ENCODE data around the gene APOA1. TPM values are rescaled to one million over a fixed set of nuclear protein-coding genes. Genes with fewer than 3 reads are reported as not detected.

APOA1 gene
- total RNA-seq, 2 experiments from 2014 or later: 0.47 to 0.77 TPM

DNA sequence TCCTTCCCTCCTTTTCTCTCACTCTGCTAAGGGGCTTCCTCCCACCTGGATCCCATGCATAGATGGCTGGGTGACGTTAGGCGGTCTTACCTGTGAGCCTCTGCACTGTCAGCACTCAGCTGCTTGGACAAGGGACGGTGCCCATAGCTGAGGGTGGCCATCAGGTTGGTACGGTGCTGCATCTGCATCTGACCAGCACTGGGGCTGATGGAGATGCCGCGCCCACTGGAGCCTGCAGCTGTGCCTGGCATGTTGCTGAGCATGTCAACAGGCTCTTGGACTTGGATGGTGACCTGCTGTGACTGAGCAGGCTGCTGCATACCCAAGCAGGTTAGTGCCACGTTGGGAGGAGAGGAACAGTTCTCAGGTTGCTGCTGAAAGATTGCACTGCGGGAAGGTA, 21.8 kb upstream of the APOA1 start:
- H3K9me3 Mint-ChIP-seq: no peaks in the 10 kb centered on the region
- POLR2A ChIA-PET: interaction anchor here (1.6 kb wide), 1 partner anchor 23 kb away, joined by 7 read pairs; no protein-coding TSS in a partner anchor
- CTCF ChIA-PET: no interaction called here
- Histone ChIP-seq H3K4me3 (ENCODE audit: low read length) (no peak overlapping the region), H3K27me3 (ENCODE audit: control insufficient read depth in 1 of 2, insufficient read depth in 2 of 2, low read length in 2 of 2) (no peaks in the 10 kb centered on the region), H3K36me3 (ENCODE audit: insufficient read depth, low read length) (peaks cover 67% of the 10 kb centered on the region), H3K27ac (ENCODE audit: low read depth in 1 of 2, low read length in 2 of 2) (no peak overlapping the region), H3K9me3 (ENCODE audit: control insufficient read depth in 1 of 2, insufficient read depth in 1 of 2, low read length in 2 of 2) (no peaks in the 10 kb centered on the region), H3K4me1 (ENCODE audit: insufficient read depth, low read length) (peaks cover 26% of the 10 kb centered on the region)
- intact Hi-C loops (cut with DNase I, micrococcal nuclease): loop anchor here in 1 of 2 experiments (10.0 kb wide), 1 partner anchor 66 kb away; no protein-coding TSS in a partner anchor
- H3K4me3 Mint-ChIP-seq: no peak overlapping the region
- TF ChIP-seq, protein P1, sequence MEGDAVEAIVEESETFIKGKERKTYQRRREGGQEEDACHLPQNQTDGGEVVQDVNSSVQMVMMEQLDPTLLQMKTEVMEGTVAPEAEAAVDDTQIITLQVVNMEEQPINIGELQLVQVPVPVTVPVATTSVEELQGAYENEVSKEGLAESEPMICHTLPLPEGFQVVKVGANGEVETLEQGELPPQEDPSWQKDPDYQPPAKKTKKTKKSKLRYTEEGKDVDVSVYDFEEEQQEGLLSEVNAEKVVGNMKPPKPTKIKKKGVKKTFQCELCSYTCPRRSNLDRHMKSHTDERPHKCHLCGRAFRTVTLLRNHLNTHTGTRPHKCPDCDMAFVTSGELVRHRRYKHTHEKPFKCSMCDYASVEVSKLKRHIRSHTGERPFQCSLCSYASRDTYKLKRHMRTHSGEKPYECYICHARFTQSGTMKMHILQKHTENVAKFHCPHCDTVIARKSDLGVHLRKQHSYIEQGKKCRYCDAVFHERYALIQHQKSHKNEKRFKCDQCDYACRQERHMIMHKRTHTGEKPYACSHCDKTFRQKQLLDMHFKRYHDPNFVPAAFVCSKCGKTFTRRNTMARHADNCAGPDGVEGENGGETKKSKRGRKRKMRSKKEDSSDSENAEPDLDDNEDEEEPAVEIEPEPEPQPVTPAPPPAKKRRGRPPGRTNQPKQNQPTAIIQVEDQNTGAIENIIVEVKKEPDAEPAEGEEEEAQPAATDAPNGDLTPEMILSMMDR (IDR thresholded peaks at IDR 0.05): no peak
- no peak for DNase-seq
- H3K4me1 Mint-ChIP-seq (ENCODE audit: low read depth): peaks cover 29% of the 10 kb centered on the region
- H3K27me3 Mint-ChIP-seq: no peaks in the 10 kb centered on the region
- H3K27ac Mint-ChIP-seq: peak overlapping the region; percentile 30
- H3K36me3 Mint-ChIP-seq (ENCODE audit: low read depth): peaks cover 66% of the 10 kb centered on the region
- no peak for ATAC-seq (ENCODE audit: poor library complexity)

DNA sequence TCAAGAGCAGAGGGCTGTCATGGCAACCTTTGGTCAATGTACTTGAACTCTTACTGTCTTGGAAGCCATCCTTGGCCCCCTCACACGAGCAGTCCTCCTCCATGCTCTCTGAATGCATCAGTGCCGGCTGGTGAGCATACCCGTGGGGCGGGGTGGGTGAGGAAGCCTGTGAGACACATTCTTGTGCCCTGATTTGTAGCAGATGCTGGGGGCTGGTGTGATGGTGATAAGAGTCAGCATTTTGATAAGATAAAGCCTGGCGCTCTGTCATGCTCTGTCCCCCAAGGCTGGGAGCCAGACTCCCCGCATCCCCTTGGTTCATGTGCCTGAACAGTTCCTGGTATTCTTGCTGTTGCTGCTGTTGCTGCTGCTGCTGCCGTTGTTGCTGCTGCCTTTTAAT, 20.5 kb upstream of the APOA1 start:
- Mint-ChIP-seq H3K27ac (no peak overlapping the region), H3K4me3 (no peak overlapping the region), H3K9me3 (no peaks in the 10 kb centered on the region), H3K27me3 (no peaks in the 10 kb centered on the region), H3K36me3 (ENCODE audit: low read depth) (peaks cover 59% of the 10 kb centered on the region), H3K4me1 (ENCODE audit: low read depth) (peaks cover 40% of the 10 kb centered on the region)
- H3K4me3 ChIP-seq (ENCODE audit: low read length): no peak overlapping the region
- ATAC-seq (ENCODE audit: poor library complexity) (no peak), DNase-seq (no peak)
- intact Hi-C loops (cut with DNase I, micrococcal nuclease): loop anchor here in 1 of 2 experiments (10.0 kb wide), 1 partner anchor 67 kb away; no protein-coding TSS in a partner anchor
- no peak overlapping the region for H3K27ac ChIP-seq (ENCODE audit: low read depth in 1 of 2, low read length in 2 of 2)
- ChIA-PET POLR2A (interaction anchor here (1.6 kb wide), 1 partner anchor 22 kb away, joined by 7 read pairs; no protein-coding TSS in a partner anchor), CTCF (interaction anchor here (1.0 kb wide), 1 partner anchor 248 kb away, joined by 3 read pairs; no protein-coding TSS in a partner anchor)
- H3K27me3 ChIP-seq (ENCODE audit: control insufficient read depth in 1 of 2, insufficient read depth in 2 of 2, low read length in 2 of 2): no peaks in the 10 kb centered on the region
- peaks cover 55% of the 10 kb centered on the region for H3K36me3 ChIP-seq (ENCODE audit: insufficient read depth, low read length)
- TF ChIP-seq, protein P1 (IDR thresholded peaks at IDR 0.05): no peak
- H3K9me3 ChIP-seq (ENCODE audit: control insufficient read depth in 1 of 2, insufficient read depth in 1 of 2, low read length in 2 of 2): no peaks in the 10 kb centered on the region
- H3K4me1 ChIP-seq (ENCODE audit: insufficient read depth, low read length): peaks cover 38% of the 10 kb centered on the region

DNA sequence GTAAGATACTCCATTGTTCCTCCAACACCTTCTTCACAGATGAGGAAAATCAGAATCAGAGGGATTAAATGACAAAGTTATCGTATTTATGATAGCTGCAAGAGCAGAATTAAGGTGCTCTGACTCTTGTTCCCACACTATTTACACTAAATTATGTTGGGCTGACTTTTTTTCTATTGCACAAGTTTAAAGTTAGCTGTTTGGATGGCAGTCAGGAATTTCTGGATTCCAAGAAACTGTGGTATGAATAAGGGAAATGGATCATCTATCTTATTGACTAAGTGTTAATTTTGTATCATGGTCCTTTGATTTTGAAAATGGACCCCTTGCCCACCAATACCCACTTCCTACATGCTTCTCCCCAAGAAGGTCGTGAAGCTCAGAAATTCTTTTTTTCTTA, 19.9 kb upstream of the APOA1 start:
- TF ChIP-seq, protein P1 (IDR thresholded peaks at IDR 0.05): no peak
- intact Hi-C loops (cut with DNase I, micrococcal nuclease): loop anchor here in 1 of 2 experiments (10.0 kb wide), 1 partner anchor 67 kb away; no protein-coding TSS in a partner anchor
- no peak overlapping the region for H3K27ac ChIP-seq (ENCODE audit: low read depth in 1 of 2, low read length in 2 of 2)
- Mint-ChIP-seq H3K27ac (peak overlapping the region; percentile 5), H3K9me3 (no peaks in the 10 kb centered on the region), H3K27me3 (no peaks in the 10 kb centered on the region), H3K4me1 (ENCODE audit: low read depth) (peaks cover 46% of the 10 kb centered on the region), H3K36me3 (ENCODE audit: low read depth) (peaks cover 55% of the 10 kb centered on the region), H3K4me3 (no peak overlapping the region)
- H3K9me3 ChIP-seq (ENCODE audit: control insufficient read depth in 1 of 2, insufficient read depth in 1 of 2, low read length in 2 of 2): no peaks in the 10 kb centered on the region
- POLR2A ChIA-PET: no interaction called here
- peaks cover 52% of the 10 kb centered on the region for H3K36me3 ChIP-seq (ENCODE audit: insufficient read depth, low read length)
- peaks cover 45% of the 10 kb centered on the region for H3K4me1 ChIP-seq (ENCODE audit: insufficient read depth, low read length)
- no peaks in the 10 kb centered on the region for H3K27me3 ChIP-seq (ENCODE audit: control insufficient read depth in 1 of 2, insufficient read depth in 2 of 2, low read length in 2 of 2)
- CTCF ChIA-PET: interaction anchor here (1.0 kb wide), 1 partner anchor 249 kb away, joined by 3 read pairs; no protein-coding TSS in a partner anchor
- DNase-seq: no peak
- ATAC-seq (ENCODE audit: poor library complexity): no peak
- H3K4me3 ChIP-seq (ENCODE audit: low read length): no peak overlapping the region

Measured in CD4-positive, alpha-beta T cell (primary cell).